GM18526 (cell line): ENCODE results near the gene POU4F3.

Source experiments
- POLR2A ChIP-seq: IDR thresholded peaks from 3 replicates; pipeline ENCODE4 v1.6.1; 2011; ENCODE audit not compliant: insufficient read length; ENCODE audit errors: extremely low read depth

POU4F3 gene

DNA sequence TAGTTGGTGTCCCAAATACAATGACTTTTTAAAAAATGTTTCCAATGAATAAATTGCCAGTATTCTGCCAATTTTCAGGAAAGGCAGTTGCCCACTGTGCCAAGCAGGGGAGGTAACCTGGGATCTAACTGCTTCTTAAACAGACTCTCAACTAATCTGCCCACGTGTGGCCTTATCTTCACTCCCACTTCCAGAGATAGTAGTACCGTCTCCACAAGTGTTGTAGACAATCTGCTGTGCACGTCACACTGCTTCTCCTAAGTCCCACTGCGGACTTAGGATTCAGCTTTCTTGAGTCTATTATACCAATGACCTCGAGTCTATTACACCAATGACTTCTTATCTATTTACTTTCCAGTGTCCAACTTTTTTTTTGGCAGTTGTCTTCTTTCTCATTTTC is 21.2 kb downstream of the POU4F3 start:
- no peak for TF ChIP-seq POLR2A

DNA sequence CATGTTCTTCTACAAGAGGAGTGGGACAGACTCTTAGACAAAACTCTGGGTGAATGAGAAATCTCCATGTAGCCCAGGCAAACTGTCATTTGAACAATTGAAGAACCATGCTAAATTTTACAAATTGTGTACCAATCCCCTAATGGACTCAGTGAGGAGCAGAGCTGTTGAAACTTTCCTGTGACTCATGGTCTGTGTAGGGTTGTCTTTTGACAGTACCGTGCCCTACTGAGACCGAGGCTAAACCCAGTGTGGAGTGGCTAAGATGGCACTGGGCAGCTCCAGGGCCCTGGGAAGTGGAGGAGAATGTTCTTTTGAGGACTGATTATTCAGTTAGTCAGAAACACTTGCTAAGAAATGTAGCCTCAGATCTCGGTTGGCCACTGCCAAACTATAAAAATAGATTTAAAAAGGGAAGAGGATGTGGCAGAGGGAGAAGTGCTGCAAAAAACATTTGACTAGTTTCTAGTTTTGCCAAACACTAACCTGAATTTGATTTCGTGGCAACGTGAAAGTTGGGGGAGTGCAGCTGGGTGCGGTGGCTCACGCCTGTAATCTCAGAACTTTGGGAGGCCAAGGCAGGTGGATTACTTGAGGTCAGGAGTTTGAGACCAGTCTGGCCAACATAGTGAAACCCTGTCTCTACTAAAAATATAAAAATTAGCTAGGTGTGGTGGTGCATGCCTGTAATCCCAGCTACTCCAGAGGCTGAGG is 24.7 kb downstream of the POU4F3 start:
- TF ChIP-seq POLR2A = no peak

DNA sequence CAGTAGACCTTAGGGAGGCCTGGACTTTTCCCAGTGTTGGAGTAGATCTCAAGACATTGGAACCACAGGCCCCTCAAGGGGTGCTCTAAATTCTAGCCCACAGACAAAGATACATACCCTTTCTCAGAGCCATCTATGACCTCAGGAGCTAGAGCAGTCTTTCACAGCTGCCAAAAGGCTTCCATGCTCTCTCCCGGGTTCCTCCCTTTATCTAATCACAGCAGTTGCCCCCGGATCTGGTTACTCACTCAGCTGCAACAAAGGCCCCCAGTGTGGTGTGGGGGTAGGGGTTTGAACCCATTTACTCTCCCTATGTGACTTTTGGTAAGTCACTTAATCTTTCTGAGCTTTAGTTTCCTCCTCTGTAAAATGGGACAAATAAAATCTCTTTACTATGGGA is 27.0 kb downstream of the POU4F3 start:
- no peak for TF ChIP-seq POLR2A

DNA sequence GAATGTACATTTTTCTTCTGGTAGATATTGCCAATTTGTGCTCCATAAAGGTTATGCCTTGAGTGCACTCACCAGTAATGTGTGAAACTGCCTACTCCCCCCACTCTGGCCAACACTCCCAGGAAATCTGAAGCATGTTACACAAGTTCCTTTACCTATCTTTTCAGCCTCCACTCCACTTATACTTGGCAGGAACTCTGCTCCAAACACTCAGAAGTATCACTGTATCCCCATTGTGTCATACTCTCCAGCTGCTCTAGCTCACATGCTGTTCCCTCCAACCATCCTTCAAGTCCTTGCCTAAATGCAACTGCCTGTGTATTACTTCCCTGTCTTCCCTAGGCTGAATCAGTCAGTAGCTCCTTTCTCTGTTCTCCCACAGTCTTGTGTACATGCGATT is 28.3 kb downstream of the POU4F3 start:
- TF ChIP-seq POLR2A = no peak

DNA sequence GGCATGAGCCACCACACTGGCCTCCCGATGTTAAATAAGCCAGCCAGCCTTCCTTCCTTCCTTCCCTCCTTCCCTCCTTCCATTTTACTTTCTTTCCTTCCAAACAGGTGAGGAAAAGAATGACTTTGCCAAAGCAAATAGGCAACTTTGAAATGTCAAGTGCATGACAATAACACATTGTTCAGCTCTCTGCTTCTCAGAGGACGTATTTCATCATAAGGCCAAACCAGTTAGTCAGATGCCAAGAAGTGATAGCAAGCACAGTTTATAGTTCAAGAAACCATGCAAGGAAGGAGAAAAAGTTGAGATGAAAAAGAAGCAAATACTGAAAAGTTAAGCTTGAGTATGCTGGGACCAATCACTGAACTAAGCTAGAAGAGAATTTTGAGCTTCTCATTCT is 29.5 kb downstream of the POU4F3 start:
- TF ChIP-seq POLR2A = no peak

DNA sequence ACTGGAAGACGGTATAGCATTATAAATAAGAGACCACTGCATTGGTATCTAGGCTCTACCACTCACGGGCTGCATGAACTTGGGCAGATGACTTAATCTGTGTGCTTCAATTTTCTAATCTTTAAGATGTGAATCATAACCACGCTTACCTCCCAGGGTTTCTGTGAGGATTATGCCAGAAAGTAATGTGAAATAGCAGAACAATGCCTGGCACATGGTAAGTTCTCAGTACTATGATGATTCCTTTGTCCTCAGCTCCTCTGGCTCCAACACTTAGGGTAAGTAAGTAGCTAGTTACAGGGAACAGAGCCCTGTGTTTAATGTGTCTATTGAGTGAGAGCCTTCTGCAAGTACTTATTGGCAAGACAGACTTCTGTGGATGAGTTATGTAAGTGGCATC is 31.1 kb downstream of the POU4F3 start:
- TF ChIP-seq POLR2A = no peak

DNA sequence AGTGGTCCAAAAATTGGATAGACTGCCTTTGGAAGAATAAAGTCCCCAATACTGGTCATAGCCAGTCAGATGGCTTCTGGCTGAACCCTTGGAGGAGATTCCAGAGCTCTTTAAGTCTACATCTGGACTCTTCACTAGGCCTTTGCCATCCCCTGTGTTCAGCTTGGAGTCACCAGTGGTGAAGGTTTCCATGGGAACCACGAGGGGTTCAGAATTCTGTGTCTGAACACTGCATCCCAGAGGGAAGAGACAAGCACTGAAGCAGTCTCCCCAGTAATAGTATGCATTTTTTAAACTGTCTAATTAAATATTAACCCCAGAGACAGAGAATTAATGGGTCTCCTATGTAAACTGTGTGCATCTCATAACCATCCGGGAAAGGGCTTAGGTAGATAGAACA is 38.2 kb downstream of the POU4F3 start:
- no peak for TF ChIP-seq POLR2A

DNA sequence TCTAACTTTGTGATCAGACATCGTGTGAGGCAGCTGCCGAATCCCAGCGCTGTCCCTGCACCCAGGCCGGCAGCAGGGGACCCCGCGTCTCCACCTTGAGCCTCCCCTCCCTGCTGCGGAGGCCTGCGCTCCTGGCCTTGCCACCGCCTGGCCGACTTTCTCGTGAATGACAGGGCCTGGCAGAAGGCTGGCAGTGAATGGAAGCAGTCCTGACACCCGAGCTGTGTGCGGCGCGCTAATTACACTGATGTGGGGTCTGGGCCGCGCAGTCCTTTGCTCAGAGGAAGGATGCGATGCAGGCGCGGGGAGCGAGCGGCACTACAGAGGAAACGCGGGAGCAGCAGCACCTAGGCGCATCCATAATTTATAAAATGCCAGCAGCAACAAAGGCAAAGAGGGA is 40.3 kb downstream of the POU4F3 start:
- no peak for TF ChIP-seq POLR2A

DNA sequence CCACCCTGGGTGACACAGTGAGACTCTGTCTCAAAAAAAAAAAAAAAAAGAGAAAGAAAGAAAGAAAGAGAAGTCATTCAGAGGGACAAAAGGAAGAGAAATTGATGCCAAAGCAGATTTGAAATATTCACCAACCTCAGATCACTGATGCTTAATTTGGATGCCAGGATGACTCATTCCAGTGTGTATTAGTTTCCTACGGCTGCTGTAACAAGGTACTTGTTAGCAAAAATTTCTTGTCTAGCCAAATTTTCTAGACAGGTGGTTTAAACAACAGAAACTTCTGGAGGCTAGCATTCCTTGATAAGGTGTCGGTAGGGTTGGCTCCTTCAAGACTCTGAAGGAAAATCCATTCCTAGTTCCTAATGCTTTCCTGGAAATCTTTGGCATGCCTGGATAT is 42.1 kb downstream of the POU4F3 start:
- no peak for TF ChIP-seq POLR2A

DNA sequence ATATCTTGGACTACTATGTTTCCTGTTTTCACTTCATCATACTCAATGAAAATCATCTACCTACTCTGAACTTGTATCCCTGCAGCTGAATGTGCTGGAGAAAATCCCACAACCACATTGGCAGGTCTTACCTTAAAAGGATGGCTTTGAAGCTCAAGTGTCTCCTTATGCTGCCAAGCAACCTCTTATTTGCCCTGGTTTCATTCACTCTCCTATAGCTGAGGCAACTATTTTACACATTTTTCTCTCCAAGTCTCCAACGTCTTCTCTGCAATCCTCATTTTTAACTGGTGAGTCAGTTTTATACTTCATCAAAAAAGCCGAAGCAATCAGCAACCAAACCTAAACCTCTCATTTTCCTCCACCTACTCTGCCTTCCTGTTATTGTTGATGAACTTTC is 49.7 kb downstream of the POU4F3 start:
- no peak for TF ChIP-seq POLR2A

DNA sequence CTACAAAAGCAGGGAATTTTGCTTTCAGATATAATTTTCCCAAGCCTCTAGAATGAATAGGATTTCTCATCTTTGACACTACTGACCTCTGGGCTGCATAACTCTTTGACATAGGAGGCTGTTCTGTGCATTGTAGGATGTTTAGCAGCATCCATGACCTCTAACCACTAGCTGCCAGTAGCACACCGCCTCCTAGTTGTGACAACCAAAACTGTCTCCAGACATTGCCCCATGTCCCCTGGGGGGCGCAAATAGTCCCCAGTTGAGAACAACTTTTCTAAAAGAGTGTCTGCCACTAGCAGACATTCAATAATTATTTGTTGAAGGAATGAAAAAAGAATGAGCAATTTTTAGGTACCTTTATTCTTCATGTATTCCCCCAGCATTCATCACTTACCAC is 51.8 kb downstream of the POU4F3 start:
- TF ChIP-seq POLR2A = no peak
